NCI-H748 (cell line): ENCODE measurements around the gene TSR1.

Experiments used
- DNase-seq: peaks from one replicate; lab custom pipeline; 2025; ENCODE audit not compliant: unreplicated experiment; lab: John Stamatoyannopoulos, UW

Gene TSR1

GRCh38 chr17:2336215-2336851, at the start of gene TSR1:
TSR1 (minus strand) TSS chr17:2336457; CDS start chr17:2336427, 30 bp downstream.
- DNase-seq = peak; percentile 95

GRCh38 chr17:2385240-2386210, 49.3 kb upstream of the TSR1 start:
- no peak for DNase-seq

- no peak for DNase-seq
These were observed 48.3 kb upstream of the TSR1 start for GRCh38 chr17:2384439-2385127.

GRCh38 chr17:2383628-2384167, 47.4 kb upstream of the TSR1 start:
- no peak for DNase-seq

GRCh38 chr17:2380950-2381649, 44.8 kb upstream of the TSR1 start:
- DNase-seq = no peak

GRCh38 chr17:2380226-2380922, 44.1 kb upstream of the TSR1 start:
- DNase-seq = no peak

GRCh38 chr17:2379489-2380225, 43.4 kb upstream of the TSR1 start:
- no peak for DNase-seq

- DNase-seq = no peak
These were observed 42.6 kb upstream of the TSR1 start for GRCh38 chr17:2378905-2379304.

GRCh38 chr17:2377659-2378058, 41.4 kb upstream of the TSR1 start:
- DNase-seq = no peak

- DNase-seq = no peak
These were observed 39.9 kb upstream of the TSR1 start for GRCh38 chr17:2376107-2376506.

GRCh38 chr17:2375406-2375805, 39.1 kb upstream of the TSR1 start:
- no peak for DNase-seq

- no peak for DNase-seq
These were observed 38.5 kb upstream of the TSR1 start for GRCh38 chr17:2374549-2375285.

- DNase-seq = no peak
These were observed 36.9 kb upstream of the TSR1 start for GRCh38 chr17:2373179-2373578.

GRCh38 chr17:2372681-2373080, 36.4 kb upstream of the TSR1 start:
- no peak for DNase-seq

- DNase-seq = no peak
These were observed 35.9 kb upstream of the TSR1 start for GRCh38 chr17:2372180-2372579.

GRCh38 chr17:2371183-2372130, 35.2 kb upstream of the TSR1 start:
- no peak for DNase-seq

- DNase-seq = no peak
These were observed 33.9 kb upstream of the TSR1 start for GRCh38 chr17:2370211-2370589.
